GM13976 (cell line): ENCODE data around the gene XXYLT1.

Experiments used
- DNase-seq: peaks from one replicate; pipeline ENCODE4 v3.0.0; 2012; ENCODE audit warnings: low spot score
- CTCF ChIP-seq: IDR thresholded peaks from 2 replicates; pipeline ENCODE4 v1.5.1; 2012; ENCODE audit warnings: borderline replicate concordance, mild to moderate bottlenecking; ENCODE audit not compliant: insufficient read depth; ENCODE audit errors: extremely low read depth, missing control alignments, control extremely low read depth
- in situ Hi-C: fragments of 300-500 bp; cut with MboI; formaldehyde crosslinking; loops from one replicate; pipeline ENCODE4 v1.12.0; 2022; ENCODE audit warnings: low sequenced_read_pairs, mixed read lengths, inconsistent platforms; ENCODE audit not compliant: unreplicated experiment

The XXYLT1 gene

GRCh38 chr3:195064300-195064931, 206.5 kb downstream of the XXYLT1 start:
- in situ Hi-C loops = no loop called here
- no peak for TF ChIP-seq CTCF
- DNase-seq = no peak

DNA sequence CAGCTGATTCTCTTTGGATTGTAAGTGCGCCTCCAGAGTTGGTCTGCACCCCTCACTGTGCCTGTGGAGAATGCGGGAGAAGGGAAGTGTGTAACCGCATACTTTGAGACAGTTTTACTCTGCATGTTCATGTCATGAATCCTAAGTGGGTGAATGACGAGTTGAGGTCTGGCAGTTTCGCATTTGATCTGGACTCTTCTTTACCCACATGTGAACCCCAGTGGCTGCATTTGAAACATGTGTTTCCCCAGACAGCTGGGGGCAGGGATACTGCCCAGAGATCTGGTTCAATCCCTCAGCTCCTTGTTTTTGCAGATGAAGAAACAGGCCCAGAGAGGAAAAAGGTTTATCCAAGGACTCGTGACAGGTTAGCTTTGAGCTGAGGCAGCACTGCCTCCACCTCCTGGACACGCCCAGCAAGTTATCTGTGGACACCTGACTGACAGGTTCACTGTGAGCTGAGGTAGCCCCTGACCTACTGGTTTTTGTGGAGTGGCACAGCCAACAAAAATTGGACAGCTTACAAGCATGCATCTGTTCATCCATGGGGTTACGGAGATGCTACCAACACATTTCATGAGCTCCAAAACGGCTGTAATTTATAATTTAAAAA, 207.3 kb downstream of the XXYLT1 start:
- in situ Hi-C loops = no loop called here
- TF ChIP-seq CTCF = no peak
- DNase-seq = no peak

GRCh38 chr3:195062866-195063540, 208.0 kb downstream of the XXYLT1 start:
- in situ Hi-C loops = no loop called here
- TF ChIP-seq CTCF = no peak
- DNase-seq = no peak

GRCh38 chr3:195061756-195062655, 209.0 kb downstream of the XXYLT1 start:
- no peak for TF ChIP-seq CTCF
- DNase-seq = no peak
- in situ Hi-C loops = no loop called here

- in situ Hi-C loops = no loop called here
- no peak for DNase-seq
- TF ChIP-seq CTCF = no peak
Observed at GRCh38 chr3:195060531-195061291, 210.2 kb downstream of the XXYLT1 start.

DNA sequence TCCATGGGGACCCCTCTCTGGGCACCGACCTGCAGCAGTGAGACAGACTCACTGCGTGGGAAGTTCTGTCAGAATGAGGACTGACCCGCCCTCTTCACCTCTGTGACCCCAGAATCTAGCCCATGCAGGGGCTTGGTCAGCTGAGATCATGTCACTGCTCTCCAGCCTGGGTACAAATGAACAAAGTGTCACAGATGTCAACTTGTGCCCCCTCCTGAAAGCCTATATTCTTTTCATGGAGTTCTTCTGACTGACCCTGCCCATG, 210.8 kb downstream of the XXYLT1 start:
- TF ChIP-seq CTCF = no peak
- in situ Hi-C loops = no loop called here
- no peak for DNase-seq
